DOHH2 (cell line): Measurements from ENCODE around the gene FAM217B.

Source experiments
- H3F3A ChIP-seq: fragments of 200-600 bp; sonication (generic), shearing (Covaris generic); 2 replicates; pipeline ENCODE4 v1.6.0; 2016; ENCODE audit warnings: antibody characterized with exemption, mild to moderate bottlenecking; ENCODE audit not compliant: control insufficient read depth, insufficient read depth
- H3K27ac ChIP-seq: fragments of 200-600 bp; sonication (generic); 2 replicates; pipeline ENCODE4 v1.5.1; 2014; ENCODE audit warnings: low read depth, mild to moderate bottlenecking, low read length, moderate library complexity
- H3K27me3 ChIP-seq: fragments of 200-600 bp; sonication (generic); 2 replicates; pipeline ENCODE4 v1.6.1; 2014; ENCODE audit warnings: mild to moderate bottlenecking, low read length, mixed read lengths; ENCODE audit not compliant: control insufficient read depth
- H3K36me3 ChIP-seq: fragments of 200-600 bp; sonication (generic); 2 replicates; pipeline ENCODE4 v1.6.1; 2014; ENCODE audit warnings: mild to moderate bottlenecking, low read length, moderate library complexity, mixed read lengths; ENCODE audit not compliant: control insufficient read depth
- H3K4me1 ChIP-seq: fragments of 200-600 bp; sonication (generic); 2 replicates; pipeline ENCODE4 v1.6.1; 2014; ENCODE audit warnings: mild to moderate bottlenecking, low read length, mixed read lengths; ENCODE audit not compliant: control insufficient read depth
- H3K4me2 ChIP-seq: fragments of 200-600 bp; sonication (generic); 2 replicates; pipeline ENCODE4 v1.6.0; 2014; ENCODE audit warnings: mild to moderate bottlenecking, low read length, moderate library complexity
- H3K4me3 ChIP-seq: fragments of 200-600 bp; sonication (generic); 2 replicates; pipeline ENCODE4 v1.5.1; 2014; ENCODE audit warnings: mild to moderate bottlenecking, low read length, mixed read lengths
- H3K79me2 ChIP-seq: fragments of 200-600 bp; sonication (generic); 2 replicates; pipeline ENCODE4 v1.6.1; 2014; ENCODE audit warnings: mild to moderate bottlenecking, low read length, mixed read lengths; ENCODE audit not compliant: control insufficient read depth
- H3K9me2 ChIP-seq: fragments of 200-600 bp; sonication (generic); replicated peaks from 2 replicates; pipeline ENCODE4 v1.6.1; 2014; ENCODE audit warnings: mild to moderate bottlenecking, low read length, mixed read lengths; ENCODE audit not compliant: control insufficient read depth
- H3K9me3 ChIP-seq: fragments of 200-600 bp; sonication (generic); 2 replicates; pipeline ENCODE4 v1.6.1; 2014; ENCODE audit warnings: antibody characterized with exemption, low read length, mixed read lengths; ENCODE audit not compliant: control insufficient read depth, insufficient read depth
- H4K20me1 ChIP-seq: fragments of 200-600 bp; sonication (generic); 2 replicates; pipeline ENCODE4 v1.6.0; 2014; ENCODE audit warnings: low read depth, mild to moderate bottlenecking, antibody characterized with exemption, low read length, moderate library complexity; ENCODE audit not compliant: control insufficient read depth, insufficient read depth
- CTCF ChIP-seq: fragments of 200-600 bp; sonication (generic); IDR thresholded peaks from one replicate; pipeline ENCODE4 v1.5.1; 2014; ENCODE audit warnings: antibody characterized with exemption, mild to moderate bottlenecking, low read depth, low read length; ENCODE audit not compliant: poor library complexity, severe bottlenecking
- EZH2phosphoT487 ChIP-seq: fragments of 200-600 bp; sonication (generic); IDR thresholded peaks from 2 replicates; pipeline ENCODE4 v1.6.1; 2017; ENCODE audit warnings: borderline replicate concordance, mild to moderate bottlenecking, antibody characterized with exemption, low read length, moderate library complexity, mixed read lengths

FAM217B gene

DNA sequence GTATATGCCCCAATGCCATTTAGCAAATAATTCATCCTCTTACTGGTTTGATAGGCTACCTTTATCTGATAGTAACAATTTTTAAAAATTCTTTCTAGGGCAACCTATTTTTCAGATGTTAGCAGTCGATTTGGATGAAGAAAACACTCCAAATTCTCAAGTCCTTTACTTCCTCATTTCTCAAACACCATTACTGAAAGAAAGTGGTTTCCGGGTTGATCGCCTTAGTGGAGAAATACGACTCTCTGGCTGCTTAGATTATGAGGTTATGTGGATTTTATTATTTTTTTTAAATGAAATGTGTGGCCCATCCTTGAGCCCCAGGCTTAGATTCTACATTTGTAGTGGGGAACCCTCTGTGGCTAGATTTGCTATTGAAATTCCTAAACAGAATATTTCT, 44.4 kb downstream of the FAM217B start:
- Histone ChIP-seq H4K20me1 (no peaks in the 10 kb centered on the region), H3K4me1 (no peaks in the 10 kb centered on the region), H3K36me3 (no peaks in the 10 kb centered on the region), H3F3A (no peaks in the 10 kb centered on the region), H3K9me3 (no peaks in the 10 kb centered on the region), H3K4me3 (no peak overlapping the region), H3K27ac (no peak overlapping the region), H3K27me3 (no peaks in the 10 kb centered on the region), H3K4me2 (no peak overlapping the region), H3K9me2 (no peaks in the 10 kb centered on the region), H3K79me2 (no peaks in the 10 kb centered on the region)
- TF ChIP-seq EZH2phosphoT487 (no peak), CTCF (no peak)

- Histone ChIP-seq H3K27me3 (no peaks in the 10 kb centered on the region), H3K9me2 (no peaks in the 10 kb centered on the region), H3K36me3 (no peaks in the 10 kb centered on the region), H3K4me3 (no peak overlapping the region), H3K27ac (no peak overlapping the region), H3K9me3 (no peaks in the 10 kb centered on the region), H4K20me1 (no peaks in the 10 kb centered on the region), H3F3A (no peaks in the 10 kb centered on the region), H3K4me1 (no peaks in the 10 kb centered on the region), H3K79me2 (no peaks in the 10 kb centered on the region), H3K4me2 (no peak overlapping the region)
- TF ChIP-seq CTCF (no peak), EZH2phosphoT487 (no peak)
Measured at GRCh38 chr20:59985164-59985563, 45.0 kb downstream of the FAM217B start.

DNA sequence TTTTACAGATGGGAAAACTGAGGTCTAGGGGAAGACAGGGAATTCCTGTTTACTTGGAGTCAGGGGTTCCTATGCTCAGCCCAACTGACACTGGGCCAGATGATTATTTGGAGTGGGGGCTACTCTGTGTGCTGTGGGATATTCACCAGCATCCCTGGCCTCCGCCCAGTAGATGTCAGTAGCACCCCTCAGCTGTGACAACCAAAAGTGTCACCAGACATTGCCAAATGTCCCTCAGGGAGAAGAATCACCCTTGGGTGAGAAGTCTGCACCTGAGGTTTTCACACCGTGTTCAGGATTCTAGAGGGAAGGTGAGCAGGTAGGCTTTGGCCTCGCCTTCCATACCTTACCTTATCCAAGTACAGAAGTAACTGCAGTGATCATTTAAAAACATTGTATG, 45.7 kb downstream of the FAM217B start:
- Histone ChIP-seq H3F3A (no peaks in the 10 kb centered on the region), H3K9me3 (no peaks in the 10 kb centered on the region), H3K9me2 (no peaks in the 10 kb centered on the region), H3K79me2 (no peaks in the 10 kb centered on the region), H3K4me3 (no peak overlapping the region), H3K4me1 (no peaks in the 10 kb centered on the region), H3K36me3 (no peaks in the 10 kb centered on the region), H4K20me1 (no peaks in the 10 kb centered on the region), H3K4me2 (no peak overlapping the region), H3K27ac (no peak overlapping the region), H3K27me3 (no peaks in the 10 kb centered on the region)
- TF ChIP-seq EZH2phosphoT487 (no peak), CTCF (peak; percentile 22)

DNA sequence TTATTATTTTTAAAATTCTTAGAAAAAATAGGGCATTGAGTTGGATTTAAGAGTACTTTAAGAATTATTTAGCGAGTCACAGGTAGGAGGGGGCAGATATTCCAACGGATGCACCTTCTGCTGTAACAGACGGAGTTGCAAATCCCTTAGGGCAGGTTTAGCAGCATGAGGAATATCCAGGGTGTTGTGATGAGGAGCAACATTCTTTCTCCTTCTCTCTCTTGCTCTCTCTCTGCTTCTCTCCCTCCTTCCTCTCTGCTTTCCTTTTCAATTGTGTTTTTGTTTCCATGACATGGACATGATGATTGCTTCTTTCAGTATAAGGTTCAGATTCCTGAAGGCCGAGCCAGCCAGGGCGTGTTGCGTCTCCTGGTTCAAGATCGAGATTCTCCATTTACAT, 46.9 kb downstream of the FAM217B start:
- TF ChIP-seq CTCF (no peak), EZH2phosphoT487 (no peak)
- H3K9me3 ChIP-seq, result no peaks in the 10 kb centered on the region
- no peaks in the 10 kb centered on the region for H3K9me2 ChIP-seq
- H3K4me1 ChIP-seq, result no peaks in the 10 kb centered on the region
- H3K4me2 ChIP-seq, result no peak overlapping the region
- no peak overlapping the region for H3K27ac ChIP-seq
- H3K79me2 ChIP-seq, result no peaks in the 10 kb centered on the region
- no peak overlapping the region for H3K4me3 ChIP-seq
- H3K36me3 ChIP-seq, result no peaks in the 10 kb centered on the region
- no peaks in the 10 kb centered on the region for H3K27me3 ChIP-seq
- no peaks in the 10 kb centered on the region for H3F3A ChIP-seq
- no peaks in the 10 kb centered on the region for H4K20me1 ChIP-seq
